GM06990 (cell line): Measurements from ENCODE around the gene ADGRF5.

Experiments used
- DNase-seq: peaks from one replicate; pipeline ENCODE4 v3.0.0-alpha.2; 2011; ENCODE audit not compliant: insufficient read length; ENCODE audit errors: extremely low read depth
- H3K27me3 ChIP-seq: replicated peaks from 2 replicates; pipeline ENCODE4 v1.6.0; 2011; ENCODE audit warnings: low read length; ENCODE audit not compliant: control insufficient read depth, insufficient read depth
- H3K36me3 ChIP-seq: 2 replicates; pipeline ENCODE4 v1.5.1; 2011; ENCODE audit warnings: low read length; ENCODE audit not compliant: control insufficient read depth, insufficient read depth
- H3K4me3 ChIP-seq: replicated peaks from 2 replicates; pipeline ENCODE4 v1.5.1; 2011; ENCODE audit warnings: low read depth, mild to moderate bottlenecking, control low read depth, low read length
- CTCF ChIP-seq: IDR thresholded peaks from 2 replicates; pipeline ENCODE4 v1.5.1; 2011; ENCODE audit warnings: low read length, control low read depth, mild to moderate bottlenecking, inconsistent platforms; ENCODE audit not compliant: insufficient read depth, poor library complexity, severe bottlenecking

ADGRF5 gene

GRCh38 chr6:46900266-46900665 lies 21.5 kb downstream of the ADGRF5 start:
- H3K27me3 ChIP-seq: no peaks in the 10 kb centered on the region
- no peaks in the 10 kb centered on the region for H3K36me3 ChIP-seq
- TF ChIP-seq CTCF: no peak
- H3K4me3 ChIP-seq: no peak overlapping the region
- no peak for DNase-seq

- no peaks in the 10 kb centered on the region for H3K27me3 ChIP-seq
- TF ChIP-seq CTCF: no peak
Observed at GRCh38 chr6:46899659-46900058, 22.1 kb downstream of the ADGRF5 start.

DNA sequence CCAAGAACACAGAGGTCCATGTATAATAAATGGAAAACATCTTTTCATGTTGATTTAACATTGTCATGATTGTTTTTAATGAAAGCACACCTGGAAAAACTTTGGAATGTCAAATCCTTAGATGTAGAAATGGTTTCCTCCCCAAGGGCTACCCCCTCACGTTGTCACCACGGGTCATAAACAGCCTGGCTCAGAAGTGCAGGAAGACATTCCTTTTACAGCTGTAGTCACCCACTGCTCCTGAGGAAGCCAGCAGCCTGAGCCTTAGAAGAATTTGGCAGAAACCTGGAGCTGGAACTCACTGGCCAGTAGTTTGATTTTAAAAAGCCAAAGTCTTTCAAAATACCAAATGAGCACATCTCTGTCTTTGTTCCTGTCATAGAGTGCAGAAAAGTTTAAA lies 23.7 kb downstream of the ADGRF5 start:
- H3K27me3 ChIP-seq: no peaks in the 10 kb centered on the region
- no peaks in the 10 kb centered on the region for H3K36me3 ChIP-seq
- no peak for TF ChIP-seq CTCF
- no peak for DNase-seq
- no peak overlapping the region for H3K4me3 ChIP-seq

More at GRCh38 chr6:46899659-46900058, 22.1 kb downstream of the ADGRF5 start:
- Histone ChIP-seq H3K4me3 (no peak overlapping the region), H3K36me3 (no peaks in the 10 kb centered on the region)
- DNase-seq: no peak

- H3K4me3 ChIP-seq: no peak overlapping the region
- no peaks in the 10 kb centered on the region for H3K27me3 ChIP-seq
- no peaks in the 10 kb centered on the region for H3K36me3 ChIP-seq
- no peak for TF ChIP-seq CTCF
- DNase-seq: no peak
Observed at GRCh38 chr6:46896871-46897270, 24.9 kb downstream of the ADGRF5 start.

DNA sequence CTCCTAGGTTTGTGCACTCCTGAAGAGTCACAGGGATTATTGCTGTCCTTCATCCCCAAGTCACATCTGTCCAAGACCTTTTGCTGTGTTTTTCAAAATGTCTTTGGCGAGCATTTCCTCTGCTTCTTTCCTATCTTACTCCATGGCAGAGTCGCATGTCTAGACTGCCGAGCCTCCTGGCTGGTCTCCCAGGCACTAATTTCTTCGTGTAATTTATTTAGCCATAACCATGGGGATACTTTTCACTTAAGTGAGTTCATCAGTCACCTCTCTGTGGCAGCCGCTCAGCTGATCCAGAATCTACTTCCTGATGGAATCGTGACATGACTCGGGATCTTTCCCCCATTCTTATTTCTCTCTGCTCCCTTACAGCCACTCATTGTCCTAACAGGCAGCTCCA lies 25.8 kb downstream of the ADGRF5 start:
- no peak for DNase-seq
- no peaks in the 10 kb centered on the region for H3K27me3 ChIP-seq
- no peak overlapping the region for H3K4me3 ChIP-seq
- H3K36me3 ChIP-seq: no peaks in the 10 kb centered on the region
- TF ChIP-seq CTCF: no peak

GRCh38 chr6:46894433-46894832 lies 27.3 kb downstream of the ADGRF5 start:
- Histone ChIP-seq H3K36me3 (no peaks in the 10 kb centered on the region), H3K27me3 (no peaks in the 10 kb centered on the region), H3K4me3 (no peak overlapping the region)
- no peak for TF ChIP-seq CTCF
- no peak for DNase-seq
